ENCODE measurements around the gene FGGY.

Gene FGGY

GRCh38 chr1:59687081-59687480 lies 390.2 kb downstream of the FGGY start:
- no peaks in the 10 kb centered on the region for H3K27me3 ChIP-seq (ENCODE audit: low read length)
- H3F3A ChIP-seq (ENCODE audit: insufficient read depth): no peaks in the 10 kb centered on the region
- no peaks in the 10 kb centered on the region for H4K20me1 ChIP-seq (ENCODE audit: low read depth, low read length)
- no peak overlapping the region for H2AFZ ChIP-seq (ENCODE audit: low read depth, low read length, severe bottlenecking)
- no peak overlapping the region for H3K27ac ChIP-seq (ENCODE audit: low read depth, low read length)
- no peaks in the 10 kb centered on the region for H3K9me3 ChIP-seq (ENCODE audit: insufficient read depth, low read length)
- no peaks in the 10 kb centered on the region for H3K9me2 ChIP-seq (replicated peaks; ENCODE audit: insufficient read depth, low read length)
- H3K79me2 ChIP-seq (ENCODE audit: insufficient read depth, low read length): no peaks in the 10 kb centered on the region
- H3K36me3 ChIP-seq (ENCODE audit: low read length): no peaks in the 10 kb centered on the region
- H3K9ac ChIP-seq (ENCODE audit: low read length): no peak overlapping the region
- TF ChIP-seq CTCF (IDR thresholded peaks at IDR 0.05; ENCODE audit: insufficient read depth, low read length, poor library complexity, severe bottlenecking) (no peak), EZH2phosphoT487 (conservative IDR thresholded peaks at IDR 0.05; ENCODE audit: low read length) (no peak)
- H3K4me2 ChIP-seq (ENCODE audit: low read depth, low read length, poor library complexity, severe bottlenecking): no peak overlapping the region
- no peak overlapping the region for H3K4me3 ChIP-seq (ENCODE audit: insufficient read depth, low read length, poor library complexity, severe bottlenecking)

- Histone ChIP-seq H3K9me3 (ENCODE audit: insufficient read depth, low read length) (no peaks in the 10 kb centered on the region), H3K79me2 (ENCODE audit: insufficient read depth, low read length) (no peaks in the 10 kb centered on the region), H3K4me2 (ENCODE audit: low read depth, low read length, poor library complexity, severe bottlenecking) (no peak overlapping the region), H3K27ac (ENCODE audit: low read depth, low read length) (no peak overlapping the region), H3F3A (ENCODE audit: insufficient read depth) (no peaks in the 10 kb centered on the region), H3K36me3 (ENCODE audit: low read length) (no peaks in the 10 kb centered on the region), H3K4me3 (ENCODE audit: insufficient read depth, low read length, poor library complexity, severe bottlenecking) (no peak overlapping the region), H4K20me1 (ENCODE audit: low read depth, low read length) (no peaks in the 10 kb centered on the region), H3K9ac (ENCODE audit: low read length) (no peak overlapping the region), H3K27me3 (ENCODE audit: low read length) (no peaks in the 10 kb centered on the region), H2AFZ (ENCODE audit: low read depth, low read length, severe bottlenecking) (no peak overlapping the region), H3K9me2 (replicated peaks; ENCODE audit: insufficient read depth, low read length) (no peaks in the 10 kb centered on the region)
- TF ChIP-seq CTCF (IDR thresholded peaks at IDR 0.05; ENCODE audit: insufficient read depth, low read length, poor library complexity, severe bottlenecking) (no peak), EZH2phosphoT487 (conservative IDR thresholded peaks at IDR 0.05; ENCODE audit: low read length) (no peak)
Measured at GRCh38 chr1:59688976-59689375, 392.1 kb downstream of the FGGY start.

- Histone ChIP-seq H3K9me3 (ENCODE audit: insufficient read depth, low read length) (no peaks in the 10 kb centered on the region), H3K4me2 (ENCODE audit: low read depth, low read length, poor library complexity, severe bottlenecking) (no peak overlapping the region), H3K9me2 (replicated peaks; ENCODE audit: insufficient read depth, low read length) (no peaks in the 10 kb centered on the region), H3K4me3 (ENCODE audit: insufficient read depth, low read length, poor library complexity, severe bottlenecking) (no peak overlapping the region), H2AFZ (ENCODE audit: low read depth, low read length, severe bottlenecking) (no peak overlapping the region), H3K27ac (ENCODE audit: low read depth, low read length) (no peak overlapping the region), H3K9ac (ENCODE audit: low read length) (no peak overlapping the region), H3F3A (ENCODE audit: insufficient read depth) (no peaks in the 10 kb centered on the region), H3K27me3 (ENCODE audit: low read length) (no peaks in the 10 kb centered on the region), H3K36me3 (ENCODE audit: low read length) (no peaks in the 10 kb centered on the region), H4K20me1 (ENCODE audit: low read depth, low read length) (no peaks in the 10 kb centered on the region), H3K79me2 (ENCODE audit: insufficient read depth, low read length) (no peaks in the 10 kb centered on the region)
- TF ChIP-seq CTCF (IDR thresholded peaks at IDR 0.05; ENCODE audit: insufficient read depth, low read length, poor library complexity, severe bottlenecking) (no peak), EZH2phosphoT487 (conservative IDR thresholded peaks at IDR 0.05; ENCODE audit: low read length) (no peak)
Measured at GRCh38 chr1:59689730-59690129, 392.8 kb downstream of the FGGY start.
